Kidney glomerular epithelial cell (primary cell): ENCODE data around the gene GPD1.

Source experiments
- DNase-seq: peaks from one replicate; lab custom pipeline; 2025; lab: John Stamatoyannopoulos, UW

GPD1 gene

GRCh38 chr12:50103767-50104321 lies at the start of gene GPD1:
Gene GPD1 (plus strand): TSS chr12:50104008. CDS start chr12:50104051, 43 bp downstream.
- peak; percentile 39 for DNase-seq

GRCh38 chr12:50055831-50056638 lies 47.8 kb upstream of the GPD1 start:
- DNase-seq = peak; percentile 29

- DNase-seq = no peak
Measured at GRCh38 chr12:50056639-50056976, 47.2 kb upstream of the GPD1 start.

- DNase-seq = peak; percentile 18
Measured at GRCh38 chr12:50057000-50057841, 46.6 kb upstream of the GPD1 start, which contains the start of gene ASIC1. Gene ASIC1 (plus strand): TSS chr12:50057596. CDS start chr12:50058767, 1,171 bp downstream.

GRCh38 chr12:50057896-50058670 lies 45.7 kb upstream of the GPD1 start:
- no peak for DNase-seq

GRCh38 chr12:50058743-50059312 lies 45.0 kb upstream of the GPD1 start:
- DNase-seq = no peak

GRCh38 chr12:50059440-50060119 lies 44.2 kb upstream of the GPD1 start:
- no peak for DNase-seq

- DNase-seq = no peak
Measured at GRCh38 chr12:50060120-50060468, 43.7 kb upstream of the GPD1 start.

GRCh38 chr12:50061171-50061570 lies 42.6 kb upstream of the GPD1 start:
- no peak for DNase-seq

GRCh38 chr12:50061946-50062686 lies 41.7 kb upstream of the GPD1 start:
- DNase-seq = no peak

- no peak for DNase-seq
Measured at GRCh38 chr12:50062728-50063460, 40.9 kb upstream of the GPD1 start.

GRCh38 chr12:50065726-50066310 lies 38.0 kb upstream of the GPD1 start:
- no peak for DNase-seq

- DNase-seq = peak; percentile 68
Measured at GRCh38 chr12:50066402-50066801, 37.4 kb upstream of the GPD1 start.

GRCh38 chr12:50069069-50069468 lies 34.7 kb upstream of the GPD1 start:
- DNase-seq = no peak

- DNase-seq = no peak
Measured at GRCh38 chr12:50069539-50069938, 34.3 kb upstream of the GPD1 start.

GRCh38 chr12:50070314-50071060 lies 33.3 kb upstream of the GPD1 start:
- DNase-seq = peak; percentile 22

- no peak for DNase-seq
Measured at GRCh38 chr12:50072198-50072907, 31.5 kb upstream of the GPD1 start.

- no peak for DNase-seq
Measured at GRCh38 chr12:50073206-50073605, 30.6 kb upstream of the GPD1 start.
